HepG2 (cell line): ENCODE measurements around the gene STARD8. TPM values are rescaled to one million over a fixed set of nuclear protein-coding genes. Genes with fewer than 3 reads are reported as not detected.
"Not testable (repeated sequence)": the region's sequence is repeated elsewhere in the genome, so short reads cannot be mapped to it uniquely, and the experiment has no call there.

ENCODE experiments used
- ATAC-seq: fragments of 200-7000 bp; cut with Tn5 transposase; 3 replicates; pipeline ENCODE4 v1.9.1; 2020; ENCODE audit warnings: mild to moderate bottlenecking, moderate library complexity
- BruUV-seq: library from RNA; stranded (reverse); fragments of 400-500 nt; replicated peaks from 2 replicates; lab custom pipeline; 2021; lab: Mats Ljungman, UMichigan
- CTCF ChIA-PET: fragments of 300-600 bp; formaldehyde crosslinking; extraction: SDS; loops from one replicate; lab custom pipeline; 2021; ENCODE audit warnings: low total read pairs, inconsistent platforms, low intra/inter-chr PET ratio; lab: Yijun Ruan, JAX
- POLR2A ChIA-PET: fragments of 350-600 bp; sonication (Branson Sonifier 250); formaldehyde crosslinking; loops from one replicate; lab custom pipeline; 2020; ENCODE audit warnings: antibody characterized with exemption, inconsistent platforms; lab: Yijun Ruan, JAX
- DNase-seq: peaks from one replicate; pipeline ENCODE4 v3.0.0-alpha.2; 2015; ENCODE audit warnings: low spot score
- FAIRE-seq: peaks from 3 replicates; lab custom pipeline; 2011; peaks lifted over from hg19 to GRCh38; lab: Jason Lieb, UNC
- H2AFZ ChIP-seq: one replicate; pipeline ENCODE4 v1.6.1; 2011; ENCODE audit warnings: low read length, inconsistent platforms
- H3K27ac ChIP-seq: fragments of 300-600 bp; 3 replicates; pipeline ENCODE4 v1.8.0; 2011; ENCODE audit warnings: mixed run types, mild to moderate bottlenecking, mixed read lengths, low read length, inconsistent platforms; ENCODE audit not compliant: insufficient read depth; ENCODE audit errors: extremely low read length
- H3K27me3 ChIP-seq, 2 experiments: fragments of 200-600 bp in 1 of 2; 2 replicates in 1 of 2; 3 replicates in 1 of 2; pipeline versions ENCODE4 v1.6.0 to v1.8.0; 2011; ENCODE audit warnings: low read length in 2 of 2, mild to moderate bottlenecking in 2 of 2, moderate library complexity in 2 of 2, inconsistent platforms in 1 of 2; ENCODE audit not compliant: insufficient read depth in 2 of 2, control insufficient read depth in 1 of 2
- H3K36me3 ChIP-seq, 2 experiments: fragments of 200-600 bp in 1 of 2; replicated peaks in 1 of 2; 2 replicates in 1 of 2; 3 replicates in 1 of 2; pipeline versions ENCODE4 v1.5.1 to v1.8.0; 2011; ENCODE audit warnings: low read length in 2 of 2, inconsistent platforms in 1 of 2; ENCODE audit not compliant: insufficient read depth in 2 of 2, control insufficient read depth in 1 of 2
- H3K4me1 ChIP-seq: 2 replicates; pipeline ENCODE4 v1.5.1; 2012; ENCODE audit warnings: low read length, inconsistent platforms; ENCODE audit not compliant: insufficient read depth
- H3K4me2 ChIP-seq: 2 replicates; pipeline ENCODE4 v1.6.0; 2011; ENCODE audit warnings: low read depth, low read length, inconsistent platforms
- H3K4me3 ChIP-seq, 3 experiments: fragments of 200-600 bp in 1 of 3; sonication (generic), shearing (Covaris generic) in 1 of 3; replicated peaks in 1 of 3; 2 replicates each; pipeline ENCODE4 v1.5.1; 2011 to 2016; ENCODE audit warnings: low read length in 3 of 3, inconsistent platforms in 2 of 3, low read depth in 2 of 3, mild to moderate bottlenecking in 2 of 3, control low read depth in 1 of 3, mixed read lengths in 1 of 3; ENCODE audit not compliant: insufficient read depth in 1 of 3
- H3K79me2 ChIP-seq: one replicate; pipeline ENCODE4 v1.6.1; 2011; ENCODE audit warnings: low read length, inconsistent platforms; ENCODE audit not compliant: insufficient read depth
- H3K9ac ChIP-seq: 2 replicates; pipeline ENCODE4 v1.6.0; 2011; ENCODE audit warnings: mild to moderate bottlenecking, low read depth, low read length, inconsistent platforms; ENCODE audit not compliant: insufficient read depth
- H3K9me3 ChIP-seq: 2 replicates; pipeline ENCODE4 v1.5.1; 2012; ENCODE audit warnings: mild to moderate bottlenecking, low read length
- H4K20me1 ChIP-seq: 2 replicates; pipeline ENCODE4 v1.6.0; 2011; ENCODE audit warnings: inconsistent platforms, mild to moderate bottlenecking, low read length, moderate library complexity; ENCODE audit not compliant: insufficient read depth
- AFF4 ChIP-seq: sonication (generic); formaldehyde crosslinking; IDR thresholded peaks from 2 replicates; pipeline ENCODE4 v1.4.0; 2020; ENCODE audit warnings: missing genetic modification reagents
- ARNTL ChIP-seq: sonication (generic); formaldehyde crosslinking; IDR thresholded peaks from 2 replicates; pipeline ENCODE4 v1.4.0; 2020; ENCODE audit warnings: mild to moderate bottlenecking, missing genetic modification reagents
- GLI4 ChIP-seq: sonication (generic); formaldehyde crosslinking; IDR thresholded peaks from 2 replicates; pipeline ENCODE4 v1.5.1; 2020; ENCODE audit warnings: missing genetic modification reagents, mild to moderate bottlenecking, moderate library complexity, borderline replicate concordance
- KLF16 ChIP-seq, 2 experiments: sonication (generic) in 1 of 2; formaldehyde crosslinking in 1 of 2; IDR thresholded peaks; 2 replicates each; pipeline versions ENCODE4 v1.6.1 to v1.8.0; 2016 to 2023; ENCODE audit warnings: missing genetic modification reagents in 2 of 2, missing compliant biosample characterization in 1 of 2
- NKX3-1 ChIP-seq: sonication (generic); formaldehyde crosslinking; IDR thresholded peaks from 2 replicates; pipeline ENCODE4 v1.5.0; 2020; ENCODE audit warnings: missing genetic modification reagents
- TEF ChIP-seq: sonication (generic); formaldehyde crosslinking; IDR thresholded peaks from 2 replicates; pipeline ENCODE4 v1.5.0; 2020; ENCODE audit warnings: missing genetic modification reagents
- YEATS2 ChIP-seq: sonication (generic); formaldehyde crosslinking; IDR thresholded peaks from 2 replicates; pipeline ENCODE4 v1.4.0; 2020; ENCODE audit warnings: missing genetic modification reagents, borderline replicate concordance
- ZNF333 ChIP-seq: sonication (generic); formaldehyde crosslinking; IDR thresholded peaks from 2 replicates; pipeline ENCODE4 v1.4.0; 2020; ENCODE audit warnings: mild to moderate bottlenecking, missing genetic modification reagents, borderline replicate concordance
- ZNF530 ChIP-seq: sonication (generic); formaldehyde crosslinking; IDR thresholded peaks from 2 replicates; pipeline ENCODE4 v1.5.0; 2020; ENCODE audit warnings: low read depth, mild to moderate bottlenecking, missing genetic modification reagents
- ZNF781 ChIP-seq: sonication (generic); formaldehyde crosslinking; IDR thresholded peaks from 2 replicates; pipeline ENCODE4 v1.5.1; 2020; ENCODE audit warnings: borderline replicate concordance, mild to moderate bottlenecking, missing genetic modification reagents; ENCODE audit errors: not compliant biosample characterization
- WGBS: methylation state at CpG from one replicate; pipeline ENCODE4 v1.1.6; 2017; ENCODE audit warnings: low lambda C conversion rate; 5-methylcytosine and 5-hydroxymethylcytosine counted together
- in situ Hi-C: cut with HindIII; loops from 2 replicates; pipeline ENCODE4 v1.10.0; 2017; ENCODE audit warnings: low pct_unique_long_range_greater_than_20kb; ENCODE audit not compliant: extremely low pct_ligation_motif_present
- intact Hi-C: fragments of 100-400 bp; cut with micrococcal nuclease; formaldehyde crosslinking; loops from one replicate; pipeline ENCODE4 v1.10.0; 2022; ENCODE audit not compliant: unreplicated experiment
- polyA plus RNA-seq, 8 experiments: library from polyadenylated mRNA; depleted of rRNA in 3 of 8; stranded (reverse) in 7 of 8; unstranded in 1 of 8; fragments of >200 nt; fragmentation: Illumina TruSeq in 4 of 8; extraction: Trizol in 4 of 8; gene quantifications; 2 replicates each; pipeline versions ENCODE4 v1.2.1 to v1.2.3, GENCODE V29; 2011 to 2016; ENCODE audit warnings: low read depth in 4 of 8, missing spikeins in 1 of 8, mixed read lengths in 1 of 8; ENCODE audit not compliant: insufficient read depth in 1 of 8
- total RNA-seq, 5 experiments: library from RNA; depleted of rRNA; stranded (reverse); fragments of >200 nt; fragmentation: Illumina TruSeq; extraction: Trizol; gene quantifications; 2 replicates each; pipeline ENCODE4 v1.2.3, GENCODE V29; 2016; ENCODE audit warnings: low read depth in 1 of 5
- TF ChIP-seq, protein P1 (sequence below): sonication (generic); formaldehyde crosslinking; IDR thresholded peaks from 2 replicates; pipeline ENCODE4 v1.4.0; 2020; ENCODE audit warnings: mild to moderate bottlenecking, missing genetic modification reagents
- TF ChIP-seq, protein P2 (sequence below): sonication (generic); formaldehyde crosslinking; IDR thresholded peaks from 2 replicates; pipeline ENCODE4 v1.4.0; 2020; ENCODE audit warnings: missing genetic modification reagents

STARD8 gene
- total and polyA plus RNA-seq, 2 of the 13 experiments (the other 11 are each of a cell fraction or from before 2014, with no cell fraction given) = 0.02 to 0.09 TPM

GRCh38 chrX:68656473-68656872, 9.0 kb downstream of the STARD8 start:
- BruUV-seq, DNase-seq, H3K36me3 ChIP-seq, H2AFZ ChIP-seq, H3K9me3 ChIP-seq, in situ Hi-C loops, FAIRE-seq, POLR2A ChIA-PET, H3K4me2 ChIP-seq, H3K4me1 ChIP-seq, H3K27ac ChIP-seq, H3K79me2 ChIP-seq, CTCF ChIA-PET, H3K27me3 ChIP-seq, ATAC-seq, H4K20me1 ChIP-seq, H3K4me3 ChIP-seq, H3K9ac ChIP-seq, intact Hi-C loops: not testable (repeated sequence)
- WGBS = 69% methylated on average over 4 of the region's 4 CpGs

DNA sequence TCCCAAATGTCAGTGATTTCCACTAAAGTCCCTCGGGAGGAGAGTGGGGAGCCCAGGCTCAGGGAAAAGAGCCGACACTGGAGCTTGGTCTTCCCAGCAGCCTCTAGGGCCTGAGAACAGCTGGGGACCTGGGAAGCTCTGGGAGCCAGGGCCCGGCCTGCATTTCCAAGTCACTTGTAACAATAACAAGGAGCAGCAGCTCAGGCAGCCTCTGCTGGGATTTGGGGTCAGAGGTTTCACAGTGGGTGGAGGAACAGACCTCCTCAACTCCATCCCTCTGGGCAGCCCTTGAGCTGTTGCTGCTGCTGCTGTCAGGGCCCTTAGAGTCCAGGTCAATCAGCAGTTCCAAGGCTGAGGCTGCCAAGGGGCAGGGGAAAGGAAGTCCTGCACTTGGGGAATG, 11.1 kb downstream of the STARD8 start:
- CTCF ChIA-PET = no interaction called here
- in situ Hi-C loops (no loop called here), intact Hi-C loops (no loop called here)
- Histone ChIP-seq H4K20me1 (no peaks in the 10 kb centered on the region), H3K4me3 (no peak overlapping the region), H2AFZ (no peak overlapping the region), H3K36me3 (no peaks in the 10 kb centered on the region), H3K4me1 (no peaks in the 10 kb centered on the region), H3K9me3 (no peaks in the 10 kb centered on the region), H3K27me3 (0 out of 5 replicates have a peak, but pooled peaks cover 0 to 1% of the 10 kb centered on the region in 2 experiments), H3K79me2 (no peaks in the 10 kb centered on the region), H3K4me2 (no peak overlapping the region), H3K27ac (no peak overlapping the region), H3K9ac (no peak overlapping the region)
- POLR2A ChIA-PET = no interaction called here
- no TSS peak for BruUV-seq
- DNase-seq = no peak
- no peak for ATAC-seq
- 0% methylated on average over 2 of the region's 3 CpGs for WGBS
- FAIRE-seq = no peak
- no peak for TF ChIP-seq NKX3-1 (CRISPR knock-in tag)
- TF ChIP-seq ZNF333 (CRISPR knock-in tag) = no peak
- no peak for TF ChIP-seq TEF (CRISPR knock-in tag)
- no peak for TF ChIP-seq ZNF530 (CRISPR knock-in tag)
- no peak for TF ChIP-seq GLI4 (CRISPR knock-in tag)
- no peak for TF ChIP-seq ARNTL
- TF ChIP-seq YEATS2 (CRISPR knock-in tag) = no peak
- TF ChIP-seq, protein P1, sequence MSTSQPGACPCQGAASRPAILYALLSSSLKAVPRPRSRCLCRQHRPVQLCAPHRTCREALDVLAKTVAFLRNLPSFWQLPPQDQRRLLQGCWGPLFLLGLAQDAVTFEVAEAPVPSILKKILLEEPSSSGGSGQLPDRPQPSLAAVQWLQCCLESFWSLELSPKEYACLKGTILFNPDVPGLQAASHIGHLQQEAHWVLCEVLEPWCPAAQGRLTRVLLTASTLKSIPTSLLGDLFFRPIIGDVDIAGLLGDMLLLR (CRISPR knock-in tag) = no peak
- TF ChIP-seq KLF16 (CRISPR knock-in tag; IDR thresholded peaks at IDR 0.05) = no peak
- TF ChIP-seq, protein P2, sequence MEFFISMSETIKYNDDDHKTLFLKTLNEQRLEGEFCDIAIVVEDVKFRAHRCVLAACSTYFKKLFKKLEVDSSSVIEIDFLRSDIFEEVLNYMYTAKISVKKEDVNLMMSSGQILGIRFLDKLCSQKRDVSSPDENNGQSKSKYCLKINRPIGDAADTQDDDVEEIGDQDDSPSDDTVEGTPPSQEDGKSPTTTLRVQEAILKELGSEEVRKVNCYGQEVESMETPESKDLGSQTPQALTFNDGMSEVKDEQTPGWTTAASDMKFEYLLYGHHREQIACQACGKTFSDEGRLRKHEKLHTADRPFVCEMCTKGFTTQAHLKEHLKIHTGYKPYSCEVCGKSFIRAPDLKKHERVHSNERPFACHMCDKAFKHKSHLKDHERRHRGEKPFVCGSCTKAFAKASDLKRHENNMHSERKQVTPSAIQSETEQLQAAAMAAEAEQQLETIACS (CRISPR knock-in tag) = no peak
- no peak for TF ChIP-seq AFF4 (CRISPR knock-in tag)
- TF ChIP-seq ZNF781 (CRISPR knock-in tag) = no peak
